ENCODE results near the gene EPPIN.

EPPIN gene

GRCh38 chr20:45503403-45503802 is 43.8 kb downstream of the EPPIN start:
- TF ChIP-seq CTCF (conservative IDR thresholded peaks at IDR 0.05; ENCODE audit: control insufficient read depth, insufficient read depth, low read depth, low read length) = no peak
- DNase-seq (ENCODE audit: low read depth) = no peak
- no peak overlapping the region for H3K4me3 ChIP-seq (ENCODE audit: control insufficient read depth, low read depth, low read length)

GRCh38 chr20:45502561-45502960 is 44.6 kb downstream of the EPPIN start:
- no peak for DNase-seq (ENCODE audit: low read depth)
- no peak overlapping the region for H3K4me3 ChIP-seq (ENCODE audit: control insufficient read depth, low read depth, low read length)
- TF ChIP-seq CTCF (conservative IDR thresholded peaks at IDR 0.05; ENCODE audit: control insufficient read depth, insufficient read depth, low read depth, low read length) = no peak

GRCh38 chr20:45501600-45501999 is 45.6 kb downstream of the EPPIN start:
- no peak overlapping the region for H3K4me3 ChIP-seq (ENCODE audit: control insufficient read depth, low read depth, low read length)
- no peak for TF ChIP-seq CTCF (conservative IDR thresholded peaks at IDR 0.05; ENCODE audit: control insufficient read depth, insufficient read depth, low read depth, low read length)
- DNase-seq (ENCODE audit: low read depth) = no peak

- no peak for DNase-seq (ENCODE audit: low read depth)
- TF ChIP-seq CTCF (conservative IDR thresholded peaks at IDR 0.05; ENCODE audit: control insufficient read depth, insufficient read depth, low read depth, low read length) = no peak
Measured at GRCh38 chr20:45500022-45500421, 47.2 kb downstream of the EPPIN start.

GRCh38 chr20:45497971-45498494 is 49.2 kb downstream of the EPPIN start:
- no peak overlapping the region for H3K4me3 ChIP-seq (ENCODE audit: control insufficient read depth, low read depth, low read length)
- TF ChIP-seq CTCF (conservative IDR thresholded peaks at IDR 0.05; ENCODE audit: control insufficient read depth, insufficient read depth, low read depth, low read length) = no peak
- no peak for DNase-seq (ENCODE audit: low read depth)

More at GRCh38 chr20:45500022-45500421, 47.2 kb downstream of the EPPIN start:
- H3K4me3 ChIP-seq (ENCODE audit: control insufficient read depth, low read depth, low read length) = no peak overlapping the region

GRCh38 chr20:45496166-45496565 is 51.0 kb downstream of the EPPIN start:
- no peak for DNase-seq (ENCODE audit: low read depth)
- H3K4me3 ChIP-seq (ENCODE audit: control insufficient read depth, low read depth, low read length) = no peak overlapping the region
- TF ChIP-seq CTCF (conservative IDR thresholded peaks at IDR 0.05; ENCODE audit: control insufficient read depth, insufficient read depth, low read depth, low read length) = no peak

GRCh38 chr20:45495501-45495941 is 51.7 kb downstream of the EPPIN start:
- H3K4me3 ChIP-seq (ENCODE audit: control insufficient read depth, low read depth, low read length) = no peak overlapping the region
- TF ChIP-seq CTCF (conservative IDR thresholded peaks at IDR 0.05; ENCODE audit: control insufficient read depth, insufficient read depth, low read depth, low read length) = no peak
- peak; percentile 4 for DNase-seq (ENCODE audit: low read depth)

All from fibroblast of mammary gland (primary cell).